HG03558 (cell line): ENCODE results near the gene DIP2C.

Experiments
- ATAC-seq: cut with Tn5 transposase; IDR thresholded peaks from one replicate; pipeline ENCODE4 v1.9.1; 2021; ENCODE audit warnings: moderate number of reproducible peaks; ENCODE audit not compliant: unreplicated experiment; ENCODE audit errors: extremely low read depth

Gene DIP2C

DNA sequence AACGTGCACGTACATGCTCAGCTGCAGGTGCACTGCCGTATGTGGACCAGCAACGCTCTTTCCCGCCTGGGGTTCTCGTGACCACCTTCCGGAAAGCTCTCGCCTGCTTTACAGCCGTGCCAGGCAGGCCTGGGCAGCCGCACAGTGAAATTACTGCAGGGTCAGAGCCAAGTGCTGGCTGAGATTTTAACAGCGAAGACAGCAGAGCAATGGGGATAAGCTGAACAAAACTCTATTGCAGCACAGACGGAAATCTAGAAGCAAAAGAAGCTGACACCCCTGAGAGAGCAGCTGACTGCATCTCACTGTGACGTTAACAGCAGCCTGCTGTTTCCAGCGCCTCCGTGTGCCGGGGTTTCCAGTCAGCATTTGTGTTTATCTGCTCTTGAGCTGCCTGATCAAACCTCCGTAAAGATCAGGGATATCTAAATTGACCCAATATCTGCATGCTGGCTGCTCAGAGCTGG lies 179.0 kb downstream of the DIP2C start:
- no peak for ATAC-seq

DNA sequence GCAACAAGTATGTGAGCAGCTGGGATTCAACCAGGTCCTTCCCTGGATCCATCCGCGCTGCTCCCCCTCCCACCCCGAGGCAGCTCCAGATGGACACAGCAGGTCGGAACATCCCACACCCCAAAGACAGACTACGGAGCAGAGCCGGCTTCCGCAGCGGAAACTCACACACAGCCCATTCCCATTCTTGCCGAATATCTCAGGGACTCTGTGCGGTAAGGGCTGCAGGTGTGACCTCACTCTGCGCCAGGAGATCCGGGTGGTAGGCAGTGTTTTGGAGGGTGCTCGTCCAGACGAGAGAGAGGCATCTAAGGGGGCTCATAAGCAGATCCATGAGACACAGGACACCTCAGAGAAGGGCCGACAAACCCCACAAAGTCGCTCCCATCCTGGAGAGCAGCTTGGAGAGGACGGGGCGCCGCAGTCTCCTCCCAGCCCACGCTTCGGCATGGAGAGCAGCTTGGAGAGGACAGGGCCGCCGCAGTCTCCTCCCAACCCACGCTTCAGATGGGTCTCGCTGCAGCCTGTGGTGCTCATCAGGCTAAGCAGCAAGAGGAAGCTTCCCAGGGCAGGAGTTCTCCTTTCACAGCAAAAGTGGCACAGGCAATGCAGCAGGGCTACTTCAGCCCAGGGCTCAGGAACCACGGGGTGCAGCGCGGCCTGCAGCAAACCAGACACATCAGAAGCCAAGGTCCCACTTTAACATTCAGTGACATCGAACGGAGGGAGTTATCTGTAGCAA lies 179.9 kb downstream of the DIP2C start:
- no peak for ATAC-seq

DNA sequence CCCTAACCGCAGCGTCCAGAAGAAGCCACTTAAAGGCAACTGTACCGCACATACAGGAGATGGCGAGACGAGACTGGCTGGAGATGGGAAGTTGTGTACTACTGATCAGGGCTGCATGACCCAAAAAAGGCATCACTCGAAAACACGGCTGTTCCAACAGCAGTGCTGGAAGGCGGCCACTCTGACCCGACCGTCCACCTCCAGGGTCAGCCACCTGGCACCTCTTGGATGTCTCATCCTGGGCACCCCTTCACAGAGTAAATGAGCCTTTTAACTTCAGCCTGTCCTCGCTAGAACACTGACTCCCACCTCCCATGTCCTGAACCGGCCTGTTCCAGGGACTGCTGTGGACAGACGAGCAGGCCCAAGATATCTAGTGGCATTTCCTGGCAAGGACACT lies 180.7 kb downstream of the DIP2C start:
- no peak for ATAC-seq

DNA sequence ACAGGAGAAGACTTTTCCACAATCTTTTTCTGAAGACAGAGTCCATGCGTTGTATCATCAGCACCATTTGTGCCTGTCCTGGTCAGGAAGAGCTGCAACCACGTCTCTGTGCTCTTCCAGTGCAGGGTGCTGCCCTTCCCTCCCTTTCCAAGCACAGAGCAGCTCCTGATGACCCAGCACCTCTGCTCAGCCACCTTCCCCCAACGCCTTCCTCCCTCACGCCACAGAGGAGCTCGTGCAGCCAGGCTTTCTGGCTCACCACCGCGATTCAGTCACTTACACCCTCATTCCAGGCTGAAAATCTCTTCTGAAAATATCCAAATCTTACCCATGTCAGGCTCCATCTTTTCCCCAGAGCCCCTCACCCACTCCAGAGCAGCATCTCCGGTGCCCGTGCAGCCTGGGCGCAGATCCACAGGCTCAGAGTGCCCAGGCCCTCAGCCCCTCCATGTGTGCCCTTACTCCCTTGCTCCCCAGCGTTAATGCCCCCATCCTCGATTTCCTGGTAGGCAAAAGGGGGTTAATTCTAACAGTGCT lies 181.5 kb downstream of the DIP2C start:
- ATAC-seq: no peak

DNA sequence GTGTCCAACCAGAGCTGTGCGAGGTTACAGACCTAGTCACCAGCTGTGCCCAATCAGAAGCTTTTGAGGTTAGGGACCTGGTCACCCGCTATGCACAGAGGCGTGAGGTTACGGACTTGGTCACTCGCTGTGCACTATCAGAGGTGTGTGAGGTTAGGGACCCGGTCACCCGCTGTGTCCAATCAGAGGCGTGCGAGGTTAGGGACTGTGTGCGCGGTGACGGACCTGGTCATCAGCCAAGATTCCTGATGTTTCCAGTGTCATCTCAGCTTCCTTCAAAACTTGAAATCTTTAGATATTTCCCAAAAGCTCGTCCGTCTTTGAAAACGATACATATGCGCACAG lies 182.1 kb downstream of the DIP2C start:
- ATAC-seq: no peak

DNA sequence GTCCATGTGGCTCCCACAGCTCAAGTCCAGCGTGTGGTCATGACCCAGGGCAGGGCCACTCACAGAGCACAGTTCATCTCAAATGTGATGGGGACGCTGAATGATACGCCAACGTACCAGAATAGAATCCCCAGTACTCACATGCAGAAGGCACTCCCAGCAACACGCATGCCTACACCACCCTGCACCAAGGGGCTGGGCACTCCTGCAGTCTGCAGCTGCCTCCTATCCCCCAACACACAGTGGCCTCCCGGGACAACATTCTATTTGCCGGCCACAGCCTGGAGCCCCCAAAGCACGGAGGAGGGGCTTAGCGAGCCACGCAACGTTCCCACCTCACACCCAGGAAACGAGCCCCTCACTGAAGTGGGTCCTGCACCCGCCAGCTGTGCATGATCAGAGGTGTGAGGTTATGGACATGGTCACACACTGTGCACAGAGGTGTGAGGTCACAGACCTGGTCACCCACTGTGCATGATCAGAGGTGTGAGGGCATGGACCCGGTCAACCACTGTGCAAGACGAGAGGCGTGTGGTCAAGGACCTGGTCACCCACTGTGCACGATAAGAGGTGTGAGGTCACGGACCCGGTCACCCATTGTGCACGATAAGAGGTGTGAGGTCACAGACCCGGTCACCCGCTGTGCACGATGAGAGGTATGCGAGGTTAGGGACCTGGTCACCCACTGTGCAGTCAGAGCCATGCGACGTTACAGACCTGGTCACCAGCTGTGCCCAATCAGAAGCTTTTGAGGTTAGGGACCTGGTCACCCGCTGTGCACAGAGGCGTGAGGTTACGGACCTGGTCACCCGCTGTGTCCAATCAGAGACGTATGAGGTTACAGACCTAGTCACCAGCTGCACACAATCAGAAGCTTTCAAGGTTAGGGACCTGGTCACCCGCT lies 182.8 kb downstream of the DIP2C start:
- no peak for ATAC-seq

DNA sequence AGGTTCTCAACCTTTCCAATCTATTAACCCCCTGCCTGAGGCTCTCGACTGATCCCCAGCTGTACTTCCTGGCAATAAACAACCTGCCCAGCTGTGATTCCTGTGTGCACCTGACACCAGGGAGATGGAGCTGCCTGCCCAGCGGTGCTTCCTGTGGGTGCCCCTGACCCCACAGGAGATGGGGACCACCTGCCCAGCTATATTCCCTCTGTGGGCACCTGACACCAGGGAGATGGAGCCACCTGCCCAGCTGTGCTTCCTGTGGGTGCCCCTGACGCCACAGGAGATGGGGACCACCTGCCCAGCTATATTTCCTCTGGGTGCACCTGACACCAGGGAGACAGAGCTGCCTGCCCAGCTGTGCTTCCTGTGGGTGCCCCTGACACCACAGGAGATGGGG lies 184.0 kb downstream of the DIP2C start:
- ATAC-seq: no peak

DNA sequence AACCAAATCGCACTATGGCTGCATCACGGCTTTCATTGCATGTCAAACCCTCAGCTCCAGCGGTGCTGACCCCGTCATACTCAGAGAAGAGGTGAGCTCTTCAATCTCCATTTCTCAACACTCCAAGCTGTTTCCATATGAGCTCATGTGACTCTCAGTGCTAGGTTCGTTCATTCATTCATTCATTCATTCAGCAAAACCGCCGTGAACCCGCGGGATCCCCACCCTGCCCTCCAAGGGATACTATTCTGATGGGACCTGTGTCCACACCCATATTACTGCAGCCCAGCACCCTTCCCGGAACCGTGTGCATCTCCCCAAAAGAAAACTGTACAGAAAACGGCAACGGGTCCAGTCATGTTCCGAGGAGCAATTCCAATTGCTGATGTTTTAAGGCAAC lies 184.7 kb downstream of the DIP2C start:
- ATAC-seq: no peak

DNA sequence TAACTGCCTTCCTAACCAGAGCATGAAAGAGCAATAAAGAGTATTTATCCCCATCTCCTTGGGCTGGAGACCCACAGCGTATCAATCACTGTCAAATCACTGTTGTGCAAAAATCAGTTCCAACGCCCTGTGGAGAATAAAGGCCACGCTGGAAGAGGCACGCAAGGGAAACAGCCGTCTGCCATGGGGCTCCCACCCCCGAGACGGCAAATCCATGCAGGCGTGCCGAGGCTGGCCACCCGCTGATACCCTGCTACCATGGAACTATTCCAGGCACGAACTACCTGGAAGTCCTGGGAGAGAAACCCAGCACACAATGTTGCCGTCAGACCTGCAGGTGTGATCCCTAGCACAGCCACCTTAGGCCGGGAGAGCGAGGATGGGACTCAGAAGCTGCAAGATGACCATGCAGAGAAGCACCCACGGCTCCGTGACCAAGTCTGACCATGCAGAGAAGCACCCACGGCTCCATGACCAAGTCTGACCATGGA lies 185.3 kb downstream of the DIP2C start:
- no peak for ATAC-seq

DNA sequence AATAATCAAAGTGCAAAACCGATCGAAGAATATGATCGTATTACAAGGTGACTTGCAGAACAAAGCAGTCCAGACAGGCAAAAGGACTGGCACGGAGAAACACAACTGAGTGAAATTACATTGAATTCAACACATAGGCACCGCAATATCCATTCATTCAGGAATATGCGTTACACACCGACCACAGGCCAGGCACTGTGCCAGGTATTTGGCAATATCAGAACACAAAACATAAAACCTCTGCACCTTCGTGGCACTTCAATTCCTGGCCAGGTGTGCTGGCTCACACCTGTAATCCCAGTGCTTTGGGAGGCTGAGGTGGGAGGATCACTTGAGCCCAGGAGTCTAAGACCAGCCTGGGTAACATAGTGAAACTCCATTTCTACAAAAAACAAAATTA lies 187.9 kb downstream of the DIP2C start:
- ATAC-seq: no peak

DNA sequence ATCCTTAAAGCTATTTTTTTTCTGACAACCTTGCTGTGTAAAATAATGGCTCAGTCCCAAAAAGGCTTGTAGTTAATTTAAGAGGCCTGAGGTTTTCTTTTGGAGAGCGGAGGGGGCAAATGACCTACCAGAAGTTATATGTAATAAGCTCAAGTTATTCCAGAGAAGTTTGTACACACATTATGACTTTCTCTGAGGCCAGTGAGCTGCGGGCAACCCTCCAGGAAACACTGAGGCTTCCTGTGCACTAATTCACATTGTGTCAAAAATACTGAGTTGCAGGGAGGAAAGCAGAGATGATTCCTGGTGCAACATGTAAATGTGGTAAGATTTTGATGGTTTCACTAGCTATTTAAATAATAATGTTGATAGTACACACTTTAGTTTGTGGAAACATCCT lies 188.6 kb downstream of the DIP2C start:
- ATAC-seq: no peak

DNA sequence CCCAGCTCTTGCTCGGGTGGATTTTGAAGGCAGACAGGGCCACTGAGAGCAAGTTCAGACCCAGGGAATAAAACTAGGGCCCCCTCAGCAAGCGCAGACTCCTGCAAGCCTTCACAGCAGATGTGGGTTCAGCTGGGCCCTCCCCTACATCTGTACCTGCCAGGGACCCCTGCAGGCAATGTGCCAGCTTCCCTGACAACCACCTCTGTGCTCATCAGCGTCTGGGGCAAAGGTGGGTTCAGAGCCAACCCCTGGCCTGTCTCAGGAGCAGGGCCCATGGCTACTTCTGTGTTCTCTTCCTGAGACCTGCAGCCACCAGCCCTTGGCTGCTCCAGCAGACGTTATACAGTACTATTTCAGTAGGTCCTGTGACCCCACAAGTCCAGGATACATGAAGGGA lies 189.5 kb downstream of the DIP2C start:
- no peak for ATAC-seq

DNA sequence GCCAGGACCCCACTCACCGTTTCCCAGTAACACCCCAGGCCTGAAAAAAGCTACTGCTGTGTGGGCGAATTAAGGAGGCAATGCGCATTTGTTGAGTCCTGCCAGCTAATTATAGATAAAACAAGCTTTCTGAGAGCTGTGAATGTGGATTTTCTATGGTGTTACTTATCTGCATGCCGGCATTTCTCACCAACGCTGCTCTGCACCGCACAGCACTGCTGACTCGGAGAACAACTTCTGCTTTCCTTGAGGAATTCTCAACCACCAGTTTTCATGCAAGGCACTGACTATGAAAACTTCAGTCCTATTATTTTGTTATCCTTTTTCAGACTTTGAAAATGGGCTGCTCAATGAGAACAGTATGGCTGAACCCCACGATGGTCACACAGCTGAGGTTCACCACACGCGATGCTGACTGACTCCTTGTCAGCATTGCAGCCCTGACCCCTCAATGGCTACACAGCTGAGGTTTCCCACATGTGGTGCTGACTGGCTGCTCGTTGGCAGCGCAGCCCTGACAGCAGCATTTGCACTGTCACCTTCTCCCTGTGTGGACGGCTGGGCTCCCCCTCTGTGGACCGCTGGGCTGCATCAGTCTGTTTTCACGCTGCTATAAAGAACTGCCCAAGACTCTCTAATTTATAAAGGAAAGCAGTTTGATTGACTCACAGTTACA lies 190.6 kb downstream of the DIP2C start:
- ATAC-seq: no peak

DNA sequence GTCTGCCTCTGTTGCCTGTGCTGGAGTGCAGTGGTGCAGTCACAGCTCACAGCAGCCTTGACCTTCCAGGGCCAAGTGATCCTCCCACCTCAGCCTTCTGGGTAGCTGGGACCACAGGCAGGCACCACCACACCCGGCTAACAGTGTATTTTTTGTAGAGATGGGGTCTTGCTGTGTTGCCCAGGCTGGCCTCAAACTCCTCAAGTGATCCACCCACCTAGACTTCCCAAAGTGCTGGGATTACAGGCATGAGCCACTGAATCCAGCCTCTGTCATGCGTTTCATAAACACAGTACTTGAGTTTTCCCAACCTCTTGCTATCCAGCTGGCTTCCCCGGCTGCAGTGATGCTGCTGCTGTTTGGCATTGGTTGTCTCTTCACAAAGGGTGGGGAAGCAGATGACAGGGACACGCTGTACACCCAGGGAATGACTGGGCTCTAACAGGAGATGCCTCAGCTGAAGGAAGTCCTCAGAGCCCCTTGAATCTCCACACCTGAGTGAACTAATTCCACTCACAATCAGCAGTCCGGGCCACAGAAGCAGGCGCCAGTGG lies 191.5 kb downstream of the DIP2C start:
- ATAC-seq: no peak

DNA sequence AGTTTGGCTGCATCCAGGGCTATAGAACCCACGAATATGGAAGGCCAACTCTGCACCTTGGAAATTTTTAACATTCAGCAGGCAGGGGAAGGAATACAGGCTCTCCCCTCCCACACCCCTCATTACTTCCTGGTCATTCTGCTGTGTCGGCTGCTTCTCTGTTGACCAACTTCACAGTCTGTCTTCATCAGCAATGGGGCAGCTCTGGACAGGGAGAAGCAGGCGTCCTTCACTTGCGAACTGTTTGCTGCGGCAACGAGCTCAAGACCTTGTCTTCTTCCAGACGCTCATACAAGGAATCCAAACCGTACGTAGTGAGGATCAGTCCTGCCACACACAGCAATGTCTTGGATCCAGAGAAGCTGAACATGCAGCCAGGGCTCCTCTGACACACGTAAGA lies 192.2 kb downstream of the DIP2C start:
- no peak for ATAC-seq

DNA sequence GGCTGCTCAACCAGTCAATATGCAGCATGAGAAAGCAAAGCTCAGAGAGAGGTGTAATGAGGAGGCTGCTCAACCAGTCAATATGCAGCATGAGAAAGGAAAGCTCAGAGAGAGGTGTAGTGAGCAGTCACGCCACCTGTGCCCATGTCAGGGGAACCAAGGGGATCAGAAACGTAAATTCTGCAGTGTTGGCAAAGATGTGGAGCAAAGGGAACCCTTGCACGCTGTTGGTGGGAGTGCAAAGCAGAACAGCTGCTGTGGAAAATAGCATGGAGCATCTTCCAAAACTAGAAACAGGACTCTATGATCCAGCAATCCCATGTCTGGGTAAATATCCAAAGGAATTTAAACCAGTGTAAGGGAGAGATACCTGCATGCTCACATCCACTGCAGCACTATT lies 194.9 kb downstream of the DIP2C start:
- ATAC-seq: no peak

DNA sequence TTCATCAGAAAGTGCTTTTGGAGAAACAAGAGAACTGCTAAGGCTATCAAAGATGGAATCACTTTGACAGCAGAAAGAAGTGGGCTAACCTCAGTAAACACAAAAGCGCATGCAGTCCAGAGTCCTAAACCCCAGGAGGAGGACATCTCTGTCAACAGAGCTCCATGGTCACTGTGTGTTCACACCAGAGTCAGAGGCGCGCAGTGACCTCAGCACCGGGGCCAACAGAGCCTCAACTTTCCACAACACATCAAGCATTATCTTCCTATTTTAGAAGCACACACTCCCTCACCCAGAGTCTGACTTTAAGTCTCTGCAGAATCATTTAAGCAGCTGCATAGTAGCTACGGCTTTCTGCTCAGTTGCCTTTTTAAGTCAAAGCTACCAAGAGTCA lies 195.3 kb downstream of the DIP2C start:
- ATAC-seq: no peak

DNA sequence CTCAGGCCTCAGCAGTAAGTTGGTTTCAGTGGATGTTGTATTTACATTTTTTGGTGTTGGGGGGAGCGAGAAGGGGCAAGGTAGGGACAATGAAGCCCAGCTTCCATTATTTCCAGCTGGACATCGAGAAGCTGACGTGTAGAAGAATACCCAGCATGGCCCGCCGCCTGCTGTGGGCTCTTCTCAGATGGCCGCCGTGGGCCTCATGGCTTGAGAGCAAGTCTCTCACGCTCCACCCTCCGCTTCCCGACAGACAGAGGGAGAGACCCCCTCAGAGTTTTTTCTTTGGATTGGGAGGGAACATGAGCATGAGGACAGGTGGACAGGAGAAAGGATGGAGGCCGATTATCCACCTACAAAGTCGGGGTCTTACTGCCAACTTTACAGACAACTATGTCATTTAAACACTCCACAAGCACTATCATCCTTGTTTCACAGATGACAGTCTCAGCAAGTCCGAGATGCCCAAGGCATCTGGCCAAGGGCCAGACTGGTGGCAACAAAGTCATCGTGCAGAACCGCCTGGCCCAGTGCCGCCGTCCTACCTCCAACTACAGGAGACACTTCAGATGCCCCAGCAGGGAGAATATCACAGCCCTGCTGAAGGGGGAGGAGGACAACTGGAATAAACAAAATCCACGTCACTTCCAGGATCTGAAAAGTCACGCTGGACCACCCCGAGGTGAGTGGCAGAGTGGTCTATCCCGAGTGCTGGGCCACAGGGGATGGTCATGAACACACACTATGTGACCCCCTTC lies 195.9 kb downstream of the DIP2C start:
- ATAC-seq: no peak

DNA sequence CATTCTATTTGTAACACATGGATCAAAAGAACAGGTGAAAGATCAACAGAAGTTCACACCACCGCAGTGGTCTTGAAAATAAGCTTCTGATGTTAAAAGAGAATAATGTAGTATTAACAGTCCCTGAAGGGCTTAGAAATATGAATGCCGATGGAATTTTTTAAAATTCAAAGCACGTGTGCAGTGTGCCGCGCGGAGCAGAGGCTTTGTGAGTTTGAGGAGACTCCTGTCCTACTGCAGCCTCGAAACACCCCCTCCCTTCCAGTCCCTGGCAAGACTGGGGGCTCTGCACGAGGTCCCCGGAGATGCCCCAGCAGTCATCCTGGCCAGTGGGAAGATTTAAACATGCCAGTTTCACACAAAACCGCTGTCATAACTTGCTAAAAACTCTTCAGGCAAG lies 196.6 kb downstream of the DIP2C start:
- no peak for ATAC-seq
